GM12875 (cell line): ENCODE data around the gene RERE.
A peak's percentile ranks its signal among the peaks of the same experiment; 100 is the strongest.

ENCODE experiments used
- H3K4me3 ChIP-seq: one replicate; pipeline ENCODE4 v1.5.1; 2011; ENCODE audit warnings: low read depth, low read length, control low read depth
- CTCF ChIP-seq: IDR thresholded peaks from 2 replicates; pipeline ENCODE4 v1.5.1; 2011; ENCODE audit warnings: low read depth, mild to moderate bottlenecking, control low read depth, inconsistent platforms, low read length, moderate library complexity, borderline replicate concordance; ENCODE audit not compliant: insufficient read depth

The RERE gene

GRCh38 chr1:8314346-8315280, 502.8 kb downstream of the RERE start:
- no peak overlapping the region for H3K4me3 ChIP-seq
- TF ChIP-seq CTCF: peak; percentile 84

- no peak for TF ChIP-seq CTCF
- no peak overlapping the region for H3K4me3 ChIP-seq
Measured at GRCh38 chr1:8313231-8313630, 504.2 kb downstream of the RERE start.

- no peak for TF ChIP-seq CTCF
- no peak overlapping the region for H3K4me3 ChIP-seq
Measured at GRCh38 chr1:8312235-8313218, 504.9 kb downstream of the RERE start.

DNA sequence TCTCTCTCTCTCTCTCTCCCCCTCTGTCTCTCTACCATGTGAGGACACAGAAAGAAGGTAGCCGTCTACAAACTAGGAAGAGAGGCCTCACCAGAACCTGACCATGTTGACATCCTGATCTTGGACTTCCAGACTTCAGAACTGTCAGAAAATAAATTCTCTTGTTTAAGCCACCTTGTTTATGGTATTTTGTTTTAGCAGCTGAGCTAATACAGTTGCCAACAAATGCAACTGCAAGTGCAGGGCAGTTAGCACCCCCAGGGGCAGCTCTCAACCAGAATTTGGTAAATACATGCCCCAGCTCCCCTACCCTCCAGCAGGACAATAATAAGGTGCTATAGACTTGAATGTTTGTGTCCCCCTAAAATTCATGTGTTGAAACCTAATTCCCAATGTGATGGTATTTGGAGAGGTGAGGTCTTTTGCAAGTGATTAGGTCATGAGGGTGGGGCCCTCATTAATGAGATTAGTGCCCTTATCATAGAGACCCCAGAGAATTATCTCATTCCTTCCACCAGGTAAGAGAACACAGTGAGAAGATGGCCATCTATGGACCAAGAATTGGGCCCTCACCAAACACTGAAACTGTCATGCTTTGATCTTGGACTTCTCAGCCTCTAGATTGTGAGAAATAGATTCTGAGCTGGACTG, 506.2 kb downstream of the RERE start:
- TF ChIP-seq CTCF: no peak
- H3K4me3 ChIP-seq: no peak overlapping the region

DNA sequence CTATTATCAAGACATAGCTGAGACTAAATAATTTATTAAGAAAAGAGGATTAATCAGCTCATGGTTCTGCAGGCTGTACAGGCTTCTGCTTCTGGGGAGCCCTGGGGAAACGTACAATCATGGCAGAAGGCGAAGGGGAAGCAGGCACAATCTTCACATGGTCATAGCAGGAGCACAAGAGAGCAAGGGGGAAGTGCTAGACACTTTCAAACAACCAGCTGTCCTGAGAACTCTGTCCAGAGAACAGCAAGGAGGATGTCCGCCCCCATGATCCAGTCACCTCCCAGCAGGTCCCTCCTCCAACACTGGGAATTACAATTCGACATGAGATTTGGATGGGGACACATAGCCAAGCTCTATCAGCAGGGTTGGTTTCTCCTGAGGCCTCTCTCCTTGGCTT, 509.8 kb downstream of the RERE start:
- TF ChIP-seq CTCF: no peak

GRCh38 chr1:8303876-8304275, 513.6 kb downstream of the RERE start:
- no peak overlapping the region for H3K4me3 ChIP-seq
- no peak for TF ChIP-seq CTCF

More for the DNA sequence above, 509.8 kb downstream of the RERE start:
- H3K4me3 ChIP-seq: no peak overlapping the region
